Stimulated activated CD8-positive, alpha-beta memory T cell treated with anti-CD3 and anti-CD28 coated beads, Interleukin-4, amount 100 ng/mL, for 48 hours (primary cell): ENCODE data around the gene TMEM198.

Source experiments
- DNase-seq: peaks from one replicate; pipeline ENCODE4 v3.0.0-alpha.2; 2020

Gene TMEM198

GRCh38 chr2:219563271-219563928 lies 19.6 kb downstream of the TMEM198 start:
- no peak for DNase-seq

GRCh38 chr2:219565130-219566080 lies 21.6 kb downstream of the TMEM198 start:
- no peak for DNase-seq

GRCh38 chr2:219566640-219567039 lies 22.8 kb downstream of the TMEM198 start:
- no peak for DNase-seq

- no peak for DNase-seq
Measured at GRCh38 chr2:219567131-219567530, 23.3 kb downstream of the TMEM198 start.

GRCh38 chr2:219567791-219568361 lies 24.0 kb downstream of the TMEM198 start:
- DNase-seq = no peak

GRCh38 chr2:219569041-219569440 lies 25.2 kb downstream of the TMEM198 start:
- no peak for DNase-seq

- DNase-seq = no peak
Measured at GRCh38 chr2:219569635-219570034, 25.8 kb downstream of the TMEM198 start.

GRCh38 chr2:219570194-219570923 lies 26.5 kb downstream of the TMEM198 start:
- no peak for DNase-seq

- DNase-seq = no peak
Measured at GRCh38 chr2:219570924-219571310, 27.1 kb downstream of the TMEM198 start.

- peak; percentile 41 for DNase-seq
Measured at GRCh38 chr2:219571311-219572236, 27.7 kb downstream of the TMEM198 start, which contains the start of gene OBSL1. Gene OBSL1 (minus strand): TSS chr2:219571539. CDS start chr2:219571232, 307 bp downstream.

GRCh38 chr2:219572237-219573001 lies 28.6 kb downstream of the TMEM198 start, which contains the start of gene INHA:
Gene INHA (plus strand): TSS chr2:219572310. CDS start chr2:219572375, 65 bp downstream.
- DNase-seq = no peak

GRCh38 chr2:219573166-219573565 lies 29.3 kb downstream of the TMEM198 start:
- DNase-seq = no peak

GRCh38 chr2:219574484-219575311 lies 30.9 kb downstream of the TMEM198 start:
- DNase-seq = no peak

GRCh38 chr2:219575566-219576504 lies 32.0 kb downstream of the TMEM198 start:
- no peak for DNase-seq

- DNase-seq = no peak
Measured at GRCh38 chr2:219576505-219577388, 32.9 kb downstream of the TMEM198 start.

- DNase-seq = no peak
Measured at GRCh38 chr2:219578811-219579613, 35.2 kb downstream of the TMEM198 start.

GRCh38 chr2:219581346-219581745 lies 37.5 kb downstream of the TMEM198 start:
- DNase-seq = no peak
